Measurements from ENCODE around the gene NDUFS1.

- no peak for TF ChIP-seq ZNF8 (CRISPR knock-in tag; IDR thresholded peaks at IDR 0.05)
- no peak for TF ChIP-seq PPARA (CRISPR knock-in tag; IDR thresholded peaks at IDR 0.05; ENCODE audit: borderline replicate concordance)
- no peak for TF ChIP-seq PATZ1 (CRISPR knock-in tag; IDR thresholded peaks at IDR 0.05; ENCODE audit: borderline replicate concordance)
- TF ChIP-seq ZFP30 (CRISPR knock-in tag; IDR thresholded peaks at IDR 0.05): no peak
- no peak for TF ChIP-seq ZC3H10 (CRISPR knock-in tag; IDR thresholded peaks at IDR 0.05)
- no peak for TF ChIP-seq TOX (CRISPR knock-in tag; IDR thresholded peaks at IDR 0.05; ENCODE audit: borderline replicate concordance)
Observed at GRCh38 chr2:206176901-206177300, 17.7 kb upstream of the NDUFS1 start.
